H9 (cell line): ENCODE data around the gene DOCK10. TPM values are rescaled to one million over a fixed set of nuclear protein-coding genes. Genes with fewer than 3 reads are reported as not detected.

Experiments
- DNase-seq: peaks from one replicate; pipeline ENCODE4 v3.0.0-alpha.2; 2017
- H2AFZ ChIP-seq: one replicate; pipeline ENCODE4 v1.6.1; 2013; ENCODE audit warnings: mild to moderate bottlenecking, low read length, control low read depth, moderate library complexity
- H2AK5ac ChIP-seq: 2 replicates; pipeline ENCODE4 v1.6.1; 2013; ENCODE audit warnings: low read length, control low read depth, mixed read lengths; ENCODE audit not compliant: insufficient read length
- H2BK120ac ChIP-seq: one replicate; pipeline ENCODE4 v1.6.1; 2013; ENCODE audit warnings: low read depth, mild to moderate bottlenecking, low read length, control low read depth, inconsistent platforms; ENCODE audit not compliant: poor library complexity, severe bottlenecking
- H2BK12ac ChIP-seq: 2 replicates; pipeline ENCODE4 v1.6.1; 2013; ENCODE audit warnings: low read length, control low read depth, mixed read lengths, low read depth; ENCODE audit not compliant: insufficient read length
- H2BK15ac ChIP-seq: 2 replicates; pipeline ENCODE4 v1.6.1; 2013; ENCODE audit warnings: low read depth, low read length, control low read depth
- H2BK20ac ChIP-seq: one replicate; pipeline ENCODE4 v1.6.1; 2013; ENCODE audit warnings: low read depth, mild to moderate bottlenecking, low read length, control low read depth, inconsistent platforms; ENCODE audit not compliant: poor library complexity, severe bottlenecking
- H2BK5ac ChIP-seq: 2 replicates; pipeline ENCODE4 v1.6.1; 2013; ENCODE audit warnings: low read length, control low read depth, mixed read lengths; ENCODE audit not compliant: insufficient read length
- H3K14ac ChIP-seq: 2 replicates; pipeline ENCODE4 v1.6.1; 2013; ENCODE audit warnings: low read length, control low read depth; ENCODE audit not compliant: insufficient read depth
- H3K18ac ChIP-seq: 2 replicates; pipeline ENCODE4 v1.6.1; 2013; ENCODE audit warnings: low read depth, mild to moderate bottlenecking, mixed read lengths, low read length, control low read depth; ENCODE audit not compliant: insufficient read length
- H3K23ac ChIP-seq: 2 replicates; pipeline ENCODE4 v1.6.1; 2013; ENCODE audit warnings: low read length, control low read depth, mixed read lengths, low read depth; ENCODE audit not compliant: insufficient read length
- H3K23me2 ChIP-seq: 2 replicates; pipeline ENCODE4 v1.6.1; 2013; ENCODE audit warnings: low read depth, mild to moderate bottlenecking, mixed read lengths, low read length, control low read depth; ENCODE audit not compliant: insufficient read length, poor library complexity, severe bottlenecking
- H3K27ac ChIP-seq: 2 replicates; pipeline ENCODE4 v1.5.1; 2013; ENCODE audit warnings: low read length, control low read depth, mixed read lengths, low read depth; ENCODE audit not compliant: insufficient read length
- H3K27me3 ChIP-seq: 2 replicates; pipeline ENCODE4 v1.6.1; 2013; ENCODE audit warnings: low read length, control low read depth, inconsistent platforms; ENCODE audit not compliant: insufficient read depth
- H3K4ac ChIP-seq: 2 replicates; pipeline ENCODE4 v1.6.1; 2013; ENCODE audit warnings: low read depth, mild to moderate bottlenecking, control low read depth, inconsistent platforms, low read length, moderate library complexity
- H3K4me1 ChIP-seq: 2 replicates; pipeline ENCODE4 v1.6.1; 2013; ENCODE audit warnings: low read length, control low read depth, inconsistent platforms; ENCODE audit not compliant: insufficient read depth
- H3K4me2 ChIP-seq: 2 replicates; pipeline ENCODE4 v1.6.1; 2013; ENCODE audit warnings: low read length, control low read depth, mixed read lengths; ENCODE audit not compliant: insufficient read length, insufficient read depth
- H3K56ac ChIP-seq: 2 replicates; pipeline ENCODE4 v1.6.1; 2013; ENCODE audit warnings: low read depth, mild to moderate bottlenecking, mixed read lengths, low read length, control low read depth; ENCODE audit not compliant: insufficient read length
- H3K79me1 ChIP-seq: 2 replicates; pipeline ENCODE4 v1.6.1; 2013; ENCODE audit warnings: low read depth, mild to moderate bottlenecking, moderate library complexity, low read length, control low read depth, inconsistent platforms; ENCODE audit not compliant: insufficient read depth, poor library complexity, severe bottlenecking
- H3K79me2 ChIP-seq: 2 replicates; pipeline ENCODE4 v1.6.1; 2013; ENCODE audit warnings: low read length, control low read depth, inconsistent platforms; ENCODE audit not compliant: insufficient read depth
- H3K9ac ChIP-seq: 2 replicates; pipeline ENCODE4 v1.6.1; 2013; ENCODE audit warnings: low read length, control low read depth, mixed read lengths; ENCODE audit not compliant: insufficient read length; ENCODE audit errors: extremely low read depth
- H3K9me3 ChIP-seq: one replicate; pipeline ENCODE4 v1.6.1; 2013; ENCODE audit warnings: low read depth, low read length, inconsistent platforms; ENCODE audit not compliant: control insufficient read depth
- H3T11ph ChIP-seq: one replicate; pipeline ENCODE4 v1.6.1; 2013; ENCODE audit warnings: mild to moderate bottlenecking, low read length, control low read depth, inconsistent platforms
- H4K20me1 ChIP-seq: one replicate; pipeline ENCODE4 v1.6.1; 2013; ENCODE audit not compliant: control insufficient read depth, insufficient read length, insufficient read depth
- H4K5ac ChIP-seq: 2 replicates; pipeline ENCODE4 v1.6.1; 2013; ENCODE audit warnings: low read depth, mild to moderate bottlenecking, mixed read lengths, low read length, control low read depth; ENCODE audit not compliant: insufficient read length
- H4K8ac ChIP-seq: replicated peaks from 2 replicates; pipeline ENCODE4 v1.6.1; 2013; ENCODE audit warnings: low read length, control low read depth, mixed read lengths, low read depth; ENCODE audit not compliant: insufficient read length
- H4K91ac ChIP-seq: 2 replicates; pipeline ENCODE4 v1.6.1; 2013; ENCODE audit warnings: low read depth, mild to moderate bottlenecking, moderate library complexity, mixed read lengths, low read length, control low read depth; ENCODE audit not compliant: insufficient read length
- H3K27ac Mint-ChIP-seq, 3 experiments: 2 replicates in 2 of 3; 3 replicates in 1 of 3; pipeline ENCODE4 v1.8.0; 2020 to 2021; ENCODE audit warnings: mixed read lengths in 3 of 3, mild to moderate bottlenecking in 1 of 3, moderate library complexity in 1 of 3
- H3K27me3 Mint-ChIP-seq: 2 replicates; pipeline ENCODE4 v1.8.0; 2021; ENCODE audit warnings: low read depth, mild to moderate bottlenecking, moderate library complexity, mixed read lengths
- H3K36me3 Mint-ChIP-seq, 3 experiments: 2 replicates in 2 of 3; 3 replicates in 1 of 3; pipeline ENCODE4 v1.8.0; 2020 to 2021; ENCODE audit warnings: low read depth in 3 of 3, mixed read lengths in 3 of 3; ENCODE audit not compliant: insufficient read depth in 1 of 3
- H3K4me1 Mint-ChIP-seq, 2 experiments: 2 replicates each; pipeline ENCODE4 v1.8.0; 2020; ENCODE audit warnings: mixed read lengths in 2 of 2
- H3K4me3 Mint-ChIP-seq, 2 experiments: 2 replicates in 1 of 2; 3 replicates in 1 of 2; pipeline ENCODE4 v1.8.0; 2020 to 2021; ENCODE audit warnings: mild to moderate bottlenecking in 2 of 2, mixed read lengths in 2 of 2, moderate library complexity in 1 of 2
- H3K9me3 Mint-ChIP-seq, 2 experiments: 2 replicates in 1 of 2; 3 replicates in 1 of 2; pipeline ENCODE4 v1.8.0; 2020; ENCODE audit warnings: mild to moderate bottlenecking in 2 of 2, mixed read lengths in 2 of 2, moderate library complexity in 1 of 2
- CTCF ChIP-seq: fragments of 200-600 bp; sonication (generic); conservative IDR thresholded peaks from 3 replicates; pipeline ENCODE4 v1.8.0; 2021; ENCODE audit warnings: antibody characterized with exemption, mild to moderate bottlenecking
- total RNA-seq: library from RNA; stranded (reverse); gene quantifications from 2 replicates; pipeline ENCODE4 v1.2.1, GENCODE V29; 2021

The DOCK10 gene
- total RNA-seq, 1 experiment from 2014 or later, result 0.79 TPM

GRCh38 chr2:225032246-225032645 is 10.0 kb downstream of the DOCK10 start:
- H3K23ac ChIP-seq, result no peak overlapping the region
- no peak overlapping the region for H2BK12ac ChIP-seq
- no peak overlapping the region for H2AK5ac ChIP-seq
- Mint-ChIP-seq H3K4me3 (no peak overlapping the region), H3K27ac (no peak overlapping the region), H3K9me3 (no peaks in the 10 kb centered on the region), H3K4me1 (peaks cover 0 to 2% of the 10 kb centered on the region in 2 experiments; a peak in 1 of 4 replicates), H3K36me3 (no peaks in the 10 kb centered on the region), H3K27me3 (peaks cover 3% of the 10 kb centered on the region)
- no peak overlapping the region for H3T11ph ChIP-seq
- no peak overlapping the region for H4K5ac ChIP-seq
- H3K79me2 ChIP-seq, result no peaks in the 10 kb centered on the region
- no peaks in the 10 kb centered on the region for H3K27me3 ChIP-seq
- DNase-seq, result no peak
- H3K23me2 ChIP-seq, result no peaks in the 10 kb centered on the region
- H3K4ac ChIP-seq, result no peak overlapping the region
- H4K91ac ChIP-seq, result no peak overlapping the region
- no peak overlapping the region for H3K27ac ChIP-seq
- H2BK120ac ChIP-seq, result no peak overlapping the region
- H3K4me2 ChIP-seq, result no peak overlapping the region
- H2BK20ac ChIP-seq, result no peak overlapping the region
- no peak overlapping the region for H2BK15ac ChIP-seq
- no peaks in the 10 kb centered on the region for H4K20me1 ChIP-seq
- TF ChIP-seq CTCF, result no peak
- no peak overlapping the region for H3K14ac ChIP-seq
- no peaks in the 10 kb centered on the region for H3K79me1 ChIP-seq
- no peak overlapping the region for H3K56ac ChIP-seq
- H3K9me3 ChIP-seq, result no peaks in the 10 kb centered on the region
- H3K18ac ChIP-seq, result no peak overlapping the region
- H3K9ac ChIP-seq, result no peak overlapping the region
- no peak overlapping the region for H4K8ac ChIP-seq
- H2AFZ ChIP-seq, result no peak overlapping the region
- H2BK5ac ChIP-seq, result no peak overlapping the region
- H3K4me1 ChIP-seq, result no peaks in the 10 kb centered on the region
